Muscle of back (tissue), 11 donors: ENCODE results near the gene TERB2. TPM values are rescaled to one million over a fixed set of nuclear protein-coding genes. Genes with fewer than 3 reads are reported as not detected.
"Not testable (repeated sequence)": the region's sequence is repeated elsewhere in the genome, so short reads cannot be mapped to it uniquely, and the experiment has no call there.

Source experiments
- DNase-seq, 3 donors: peaks; one replicate each; pipeline versions ENCODE4 v3.0.0 to v3.0.0-alpha.2; 2013
- polyA plus RNA-seq, 10 donors: library from polyadenylated mRNA; unstranded; fragments of 120-200 nt; gene quantifications; one replicate each; pipeline ENCODE4 v1.2.1, GENCODE V29; 2013; ENCODE audit not compliant: insufficient read length in 10 of 10

Gene TERB2
- polyA plus RNA-seq, 10 donors = not detected

DNA sequence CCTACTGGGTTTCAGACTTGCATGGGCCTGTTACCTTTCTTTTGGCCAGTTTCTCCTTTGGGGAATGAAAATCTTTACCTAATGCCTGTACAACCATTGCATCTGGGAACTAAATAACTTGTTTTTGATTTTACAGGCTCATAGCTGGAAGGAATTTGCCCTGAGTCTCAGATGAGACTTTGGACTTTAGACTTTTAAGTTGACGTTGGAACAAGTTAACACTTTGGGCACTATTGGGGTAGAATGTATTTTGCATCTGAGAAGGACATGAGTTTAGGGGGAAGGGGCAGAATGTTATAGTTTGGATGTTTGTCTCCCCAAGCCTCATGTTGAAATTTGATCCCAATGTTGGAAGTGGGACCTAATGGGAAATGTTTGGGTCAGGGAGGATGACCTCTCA lies 44.7 kb downstream of the TERB2 start:
- not testable (repeated sequence) for DNase-seq

DNA sequence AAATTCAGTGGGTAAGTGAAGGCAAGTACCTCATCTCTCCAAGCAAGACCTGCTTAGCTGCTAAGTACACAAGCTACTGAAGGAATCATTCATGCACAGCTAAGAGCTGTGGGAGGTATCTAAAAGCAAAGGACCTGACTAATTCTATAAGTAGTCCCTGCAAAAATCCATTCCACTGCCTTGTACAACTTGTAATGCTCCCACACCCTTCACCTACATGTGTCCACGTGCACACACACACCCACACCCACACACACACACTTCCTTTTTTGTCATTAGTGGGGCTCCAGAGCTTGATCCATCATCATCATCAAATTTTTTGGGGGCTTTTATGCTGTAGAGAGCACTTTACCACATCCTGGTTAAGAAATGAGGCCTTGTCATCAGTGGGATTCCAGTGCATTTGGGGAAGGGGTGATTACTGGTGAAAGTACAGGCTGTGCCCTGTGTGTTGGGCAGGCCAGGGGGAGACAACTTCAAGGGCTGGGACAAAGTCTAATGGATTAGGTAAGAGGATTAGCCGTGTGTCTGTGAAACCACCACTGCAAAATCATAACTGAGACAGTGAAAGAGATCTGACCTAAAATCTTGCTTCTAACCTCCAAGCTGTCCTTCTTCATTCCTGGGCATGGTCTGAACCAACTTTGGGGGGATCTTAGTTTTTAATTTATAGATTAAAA lies 47.4 kb downstream of the TERB2 start:
- not testable (repeated sequence) for DNase-seq

DNA sequence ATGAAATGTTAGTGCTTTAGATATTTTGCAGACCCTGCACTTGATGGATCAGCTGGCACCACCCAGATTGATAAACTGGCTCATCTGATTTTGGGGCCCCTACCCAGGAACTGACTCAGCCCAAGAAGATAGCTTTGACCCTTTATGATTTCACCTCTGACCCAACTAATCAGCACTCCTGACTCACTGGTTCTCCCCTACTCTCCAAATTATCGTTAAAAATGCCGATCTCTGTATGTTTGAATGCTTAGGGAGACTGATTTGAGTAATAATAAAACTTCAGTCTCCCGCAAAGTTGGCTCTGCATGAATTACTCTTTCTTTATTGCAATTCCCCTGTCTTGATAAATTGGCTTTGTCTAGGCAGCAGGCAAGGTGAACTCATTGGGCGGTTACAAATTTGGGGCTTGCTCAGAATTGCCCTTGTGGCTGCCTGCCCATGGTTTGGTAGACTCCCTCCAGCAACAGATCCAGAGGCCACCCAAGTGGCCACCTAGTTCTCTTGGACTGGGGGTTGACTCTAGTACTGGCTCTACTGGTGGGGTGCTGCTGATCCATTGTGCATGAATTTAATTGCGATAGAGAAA lies 48.2 kb downstream of the TERB2 start:
- not testable (repeated sequence) for DNase-seq

DNA sequence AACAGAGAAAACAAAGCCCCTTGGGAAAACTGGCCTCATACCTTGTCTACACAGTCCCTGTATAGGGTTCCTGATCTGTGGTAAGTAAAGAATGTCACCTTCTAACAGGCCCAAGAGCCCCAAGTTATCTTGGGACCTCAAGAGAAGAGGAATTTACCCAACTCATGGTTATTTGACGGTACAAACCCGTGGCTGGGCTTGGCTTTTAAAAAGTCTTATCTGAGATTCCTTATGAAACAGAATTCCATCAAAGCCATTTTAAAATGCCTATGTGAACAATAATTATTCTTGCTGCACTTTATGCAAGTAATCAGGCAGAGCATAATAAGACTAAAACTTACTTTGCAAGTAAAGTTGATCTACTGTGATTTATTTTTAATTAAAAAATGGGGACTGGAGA lies 52.6 kb downstream of the TERB2 start:
- no peak for DNase-seq

DNA sequence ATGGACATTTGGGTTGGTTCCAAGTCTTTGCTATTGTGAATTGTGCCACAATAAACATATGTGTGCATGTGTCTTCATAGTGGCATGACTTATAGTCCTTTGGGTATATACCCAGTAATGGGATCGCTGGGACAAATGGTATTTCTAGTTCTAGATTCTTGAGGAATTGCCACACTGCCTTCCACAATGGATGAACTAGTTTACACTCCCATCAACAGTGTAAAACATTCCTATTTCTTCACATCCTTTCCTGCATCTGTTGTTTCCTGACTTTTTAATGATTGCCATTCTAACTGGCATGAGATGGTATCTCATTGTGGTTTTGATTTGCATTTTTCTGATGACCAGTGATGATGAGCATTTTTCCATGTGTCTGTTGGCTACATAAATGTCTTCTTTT lies 58.6 kb downstream of the TERB2 start:
- not testable (repeated sequence) for DNase-seq

DNA sequence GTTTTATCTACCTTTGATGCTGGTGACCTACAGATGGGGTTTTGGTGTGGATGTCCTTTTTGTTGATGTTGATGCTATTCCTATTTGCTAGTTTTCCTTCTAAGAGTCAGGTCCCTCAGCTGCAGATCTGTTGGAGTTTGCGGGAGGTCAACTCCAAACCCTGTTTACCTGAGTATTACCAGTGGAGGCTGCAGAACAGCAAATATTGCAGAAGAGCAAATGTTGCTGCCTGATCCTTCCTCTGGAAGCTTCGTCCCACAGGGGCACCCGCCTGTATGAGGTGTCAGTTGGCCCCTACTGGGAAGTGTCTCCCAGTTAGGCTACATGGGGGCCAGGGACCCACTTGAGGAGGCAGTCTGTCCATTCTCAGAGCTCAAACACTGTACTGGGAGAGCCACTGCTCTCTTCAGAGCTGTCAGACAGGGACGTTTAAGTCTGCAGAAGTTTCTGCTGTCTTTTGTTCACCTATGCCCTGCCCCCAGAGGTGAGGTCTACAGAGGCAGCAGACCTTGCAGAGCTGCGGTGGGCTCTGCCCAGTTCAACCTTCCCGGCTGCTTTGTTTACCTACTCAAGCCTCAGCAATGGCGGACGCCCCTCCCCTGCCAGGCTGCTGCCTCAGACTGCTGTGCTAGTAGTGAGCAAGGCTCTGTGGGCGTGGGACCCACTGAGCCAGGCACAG lies 63.9 kb downstream of the TERB2 start:
- not testable (repeated sequence) for DNase-seq

DNA sequence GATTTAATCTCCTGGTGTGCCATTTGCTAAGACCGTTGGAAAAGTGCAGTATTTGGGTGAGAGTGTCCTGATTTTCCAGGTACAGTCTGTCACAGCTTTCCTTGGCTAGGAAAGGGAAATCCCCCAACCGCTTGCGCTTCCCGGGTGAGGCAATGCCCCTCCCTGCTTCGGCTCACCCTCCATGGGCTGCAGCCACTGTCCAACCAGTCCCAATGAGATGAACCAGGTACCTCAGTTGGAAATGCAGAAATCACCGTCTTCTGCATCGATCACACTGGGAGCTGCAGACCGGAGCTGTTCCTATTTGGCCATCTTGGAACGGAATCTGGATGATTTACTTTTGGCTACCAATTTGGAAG lies 64.4 kb downstream of the TERB2 start:
- not testable (repeated sequence) for DNase-seq

DNA sequence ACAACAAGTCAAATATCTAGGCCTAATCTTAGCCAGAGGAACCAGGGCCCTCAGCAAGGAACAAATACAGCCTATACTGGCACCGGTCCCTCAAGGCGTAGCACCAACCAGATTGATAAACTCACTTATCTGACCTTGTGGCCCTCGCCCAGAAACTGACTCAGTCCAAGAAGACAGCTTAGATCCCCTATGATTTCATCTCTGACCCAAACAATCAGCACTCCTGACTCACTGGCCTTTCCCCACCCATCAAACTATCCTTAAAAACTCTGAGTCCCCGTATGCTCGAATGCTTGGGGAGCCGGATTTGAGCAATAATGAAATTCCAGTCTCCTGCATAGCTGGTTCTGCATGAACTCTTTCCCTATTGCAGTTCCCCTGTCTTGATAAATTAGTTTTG lies 64.9 kb downstream of the TERB2 start:
- no peak for DNase-seq

DNA sequence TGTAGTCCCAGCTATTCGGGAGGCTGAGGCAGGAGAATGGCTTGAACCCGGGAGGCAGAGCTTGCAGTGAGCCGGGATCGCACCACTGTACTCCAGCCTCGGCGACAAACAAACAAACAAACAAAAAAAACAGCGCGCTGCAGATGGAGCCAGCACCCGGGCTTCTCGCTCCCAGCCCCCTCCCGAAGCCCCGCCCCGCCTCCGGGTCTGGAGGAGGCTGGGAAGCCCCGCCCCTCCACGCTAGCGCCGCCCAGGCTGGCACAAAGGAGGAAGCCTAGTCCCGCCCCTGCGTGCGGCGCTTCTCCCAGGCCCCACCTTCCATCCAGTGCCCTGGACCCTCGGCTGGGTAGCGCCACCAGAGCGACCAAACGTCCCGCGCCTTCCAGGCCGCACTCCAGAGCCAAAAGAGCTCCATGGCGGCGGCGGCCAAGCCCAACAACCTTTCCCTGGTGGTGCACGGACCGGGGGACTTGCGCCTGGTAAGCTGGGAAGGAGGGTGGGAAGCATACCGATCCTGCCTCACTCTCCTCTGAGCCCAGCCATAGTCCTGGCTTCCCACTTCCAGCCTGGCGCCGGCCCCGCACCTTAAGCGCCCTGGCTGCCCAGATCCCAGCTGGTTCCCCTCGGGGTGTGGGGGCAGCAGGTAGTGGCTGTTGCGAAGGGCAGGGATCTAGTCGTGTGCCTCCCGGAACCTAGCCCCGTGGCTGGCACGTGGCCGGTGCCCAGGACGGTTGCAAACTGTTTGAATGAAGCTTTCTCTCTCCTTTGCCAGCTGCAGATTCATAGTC lies 66.6 kb downstream of the TERB2 start, which contains the start of gene SORD:
TSS of gene SORD (plus strand) at position 325 of the 788 bp plus-strand sequence. CDS start at position 414, 89 bp downstream.
- peak; percentile 89 to 96 (median 91) for DNase-seq

DNA sequence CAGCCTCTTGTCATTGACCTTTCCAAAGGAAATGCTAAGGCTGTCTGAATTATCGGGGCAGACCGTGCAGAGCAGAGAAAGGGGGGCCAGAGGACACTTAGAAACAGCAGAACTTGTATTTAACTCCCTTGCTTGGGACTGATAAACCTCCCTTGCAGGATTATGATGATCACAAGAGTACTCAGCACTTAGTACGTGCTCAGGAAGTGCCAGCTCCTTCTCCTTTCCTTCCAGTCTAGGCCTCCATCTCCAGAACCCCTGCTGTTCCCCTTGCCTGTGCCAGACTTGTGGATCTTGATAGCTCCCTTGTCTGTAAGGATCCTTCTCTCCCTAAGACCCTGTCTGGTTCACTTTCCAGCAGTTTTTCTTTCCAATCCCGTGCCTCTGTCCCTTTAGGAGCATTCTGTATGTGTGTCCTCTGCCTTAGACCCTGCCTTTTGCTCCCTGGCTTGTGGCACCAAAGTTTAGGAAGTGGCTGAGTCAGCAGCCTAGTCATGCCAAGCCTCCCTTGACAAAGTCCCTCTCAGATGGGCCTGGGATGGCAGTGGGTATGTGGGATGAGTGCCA lies 67.3 kb downstream of the TERB2 start:
- DNase-seq = peak in 2 of 3 donors; percentile 1 to 8

DNA sequence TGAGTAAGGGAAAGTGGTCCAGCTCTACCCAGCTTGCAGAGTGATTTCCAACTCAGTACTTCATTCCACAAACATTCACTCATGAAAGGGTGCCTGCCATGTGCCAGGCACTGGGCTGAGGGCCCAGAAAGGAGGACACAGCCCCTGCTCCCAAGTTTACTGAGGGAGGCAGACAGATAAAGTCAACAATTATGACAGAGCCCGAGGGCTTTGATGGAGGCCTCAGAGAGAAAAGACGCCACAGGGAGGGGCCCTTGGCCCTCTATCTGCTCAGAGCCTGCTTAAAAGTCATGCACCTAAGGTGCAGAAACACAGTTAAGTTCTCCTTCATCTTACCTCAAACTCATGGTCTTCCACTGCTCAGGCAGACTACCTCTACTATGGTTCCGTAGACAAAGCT lies 68.2 kb downstream of the TERB2 start:
- not testable (repeated sequence) for DNase-seq

DNA sequence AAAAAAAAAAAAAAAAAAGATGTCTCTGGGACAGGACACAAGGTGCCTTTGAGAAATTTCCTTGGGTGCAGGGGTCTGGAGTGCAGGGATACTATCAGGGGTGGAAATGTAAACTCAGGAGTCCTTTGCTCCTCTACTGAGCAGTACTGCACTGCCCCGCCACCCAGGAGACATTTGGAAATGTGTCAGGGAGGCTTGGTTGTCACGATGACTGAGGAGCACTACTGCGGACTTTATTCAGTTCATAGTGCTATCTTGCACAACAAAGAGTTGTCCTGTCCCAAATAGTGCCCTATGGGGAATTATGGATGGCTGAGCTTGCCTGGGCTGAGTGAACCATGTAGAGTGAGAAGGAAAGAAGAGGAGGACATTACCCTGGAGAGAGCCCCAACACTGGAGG lies 69.1 kb downstream of the TERB2 start:
- DNase-seq = not testable (repeated sequence)

DNA sequence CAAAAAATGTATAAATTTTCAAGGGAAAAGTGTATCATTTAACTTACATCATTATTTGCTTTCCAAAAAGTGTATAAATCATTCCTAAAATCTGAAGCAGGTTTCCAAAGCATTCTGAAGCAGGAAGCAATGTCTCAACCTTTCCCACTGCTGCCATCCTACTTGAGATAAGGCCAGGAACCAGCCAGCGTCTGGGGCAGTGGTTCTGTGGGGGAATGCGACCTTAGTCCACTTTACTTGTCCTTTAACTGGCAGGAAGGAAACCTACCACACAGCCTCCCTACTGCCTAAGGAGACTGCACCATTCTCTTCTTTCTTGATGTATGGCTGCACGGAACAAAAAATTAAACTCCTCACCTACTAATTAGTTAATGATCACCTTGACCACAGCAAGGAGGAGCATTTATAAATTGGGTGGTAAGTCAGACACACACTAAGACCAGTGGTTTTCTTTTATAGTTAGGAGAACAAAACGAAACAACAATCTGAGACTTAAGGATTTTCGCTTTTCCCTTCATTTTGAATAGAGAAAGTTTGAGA lies 70.2 kb downstream of the TERB2 start:
- no peak for DNase-seq

DNA sequence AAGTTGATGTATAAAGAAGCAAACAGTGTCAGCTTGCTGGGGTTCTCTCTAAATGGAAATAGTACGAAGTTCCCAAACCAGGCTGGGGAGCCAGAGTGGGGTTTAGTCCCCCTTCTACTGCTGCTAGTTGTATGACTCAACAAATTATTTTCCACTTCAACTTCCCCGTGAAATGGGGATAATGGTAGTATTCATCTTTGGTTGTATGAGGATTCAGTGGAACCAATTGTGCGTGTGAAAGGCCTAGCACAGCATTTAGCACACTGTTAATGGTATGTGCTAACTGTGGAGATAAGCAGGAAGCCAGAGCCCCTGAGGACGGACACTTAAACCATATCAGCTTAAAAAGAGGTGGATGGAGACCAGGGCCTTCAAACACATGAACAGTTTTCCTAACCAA lies 70.7 kb downstream of the TERB2 start:
- DNase-seq = no peak

Other genes with a start within 250 kb of the TERB2 start
- gene PATL2, start 245.4 kb upstream of the TERB2 start, polyA plus RNA-seq = 1 to 10 TPM in 4 of 10 donors, under 1 TPM in 6; 0.55 to 2.1 (median 0.98) TPM
- gene B2M, start 245.2 kb upstream of the TERB2 start, polyA plus RNA-seq = 100 to 1,000 TPM; 518 to 943 (median 622) TPM
- 10 to 100 TPM; 15.3 to 28.3 (median 24.9) TPM for gene TRIM69, start 220.2 kb upstream of the TERB2 start, polyA plus RNA-seq
- 10 to 100 TPM in 2 of 10 donors, 1 to 10 TPM in 8; 5.7 to 12.4 (median 7.0) TPM for gene SORD, start 66.5 kb downstream of the TERB2 start, polyA plus RNA-seq
- gene DUOX2, start 157.5 kb downstream of the TERB2 start, polyA plus RNA-seq = under 1 TPM in 5 of 10 donors, not detected in 5; 0.03 to 0.42 (median 0.19) TPM
- gene DUOXA2, start 157.6 kb downstream of the TERB2 start, polyA plus RNA-seq = under 1 TPM in 2 of 10 donors, not detected in 8; 0.20 to 0.34 TPM
- 1 to 10 TPM in 2 of 10 donors, under 1 TPM in 2, not detected in 6; 0.12 to 3.5 (median 1.6) TPM for gene DUOXA1, start 173.2 kb downstream of the TERB2 start, polyA plus RNA-seq
- gene DUOX1, start 173.3 kb downstream of the TERB2 start, polyA plus RNA-seq = 1 to 10 TPM in 8 of 10 donors, under 1 TPM in 2; 0.65 to 5.9 (median 2.4) TPM
- gene SHF, start 231.3 kb downstream of the TERB2 start, polyA plus RNA-seq = 10 to 100 TPM in 6 of 10 donors, 1 to 10 TPM in 4; 7.2 to 15.4 (median 10.1) TPM